ENCODE results near the gene USHBP1. TPM values are rescaled to one million over a fixed set of nuclear protein-coding genes. Genes with fewer than 3 reads are reported as not detected.
A peak's percentile ranks its signal among the peaks of the same experiment; 100 is the strongest.

The USHBP1 gene
- total and polyA plus RNA-seq, 2 of the 13 experiments (the other 11 are each of a cell fraction or from before 2014, with no cell fraction given) = 0.15 to 1.5 TPM

GRCh38 chr19:17303167-17303939 lies 38.8 kb upstream of the USHBP1 start, which contains the start of gene ABHD8 (continued):
- TF ChIP-seq, protein P1, sequence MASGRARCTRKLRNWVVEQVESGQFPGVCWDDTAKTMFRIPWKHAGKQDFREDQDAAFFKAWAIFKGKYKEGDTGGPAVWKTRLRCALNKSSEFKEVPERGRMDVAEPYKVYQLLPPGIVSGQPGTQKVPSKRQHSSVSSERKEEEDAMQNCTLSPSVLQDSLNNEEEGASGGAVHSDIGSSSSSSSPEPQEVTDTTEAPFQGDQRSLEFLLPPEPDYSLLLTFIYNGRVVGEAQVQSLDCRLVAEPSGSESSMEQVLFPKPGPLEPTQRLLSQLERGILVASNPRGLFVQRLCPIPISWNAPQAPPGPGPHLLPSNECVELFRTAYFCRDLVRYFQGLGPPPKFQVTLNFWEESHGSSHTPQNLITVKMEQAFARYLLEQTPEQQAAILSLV (CRISPR knock-in tag; IDR thresholded peaks at IDR 0.05; ENCODE audit: borderline replicate concordance) = peak; percentile 36; the same call in 1 of the 2 replicates
- TF ChIP-seq CBFB (CRISPR knock-in tag; IDR thresholded peaks at IDR 0.05) (no peak; the same call in 1 of the 2 replicates), ZNF354B (CRISPR knock-in tag; IDR thresholded peaks at IDR 0.05) (no peak), PBX2 (CRISPR knock-in tag; IDR thresholded peaks at IDR 0.05) (peak; percentile 95), ZNF510 (CRISPR knock-in tag; IDR thresholded peaks at IDR 0.05; ENCODE audit: low read depth) (no peak), ZNF672 (CRISPR knock-in tag; IDR thresholded peaks at IDR 0.05) (no peak), ZEB1 (IDR thresholded peaks at IDR 0.05; ENCODE audit: insufficient replicate concordance, low read depth) (no peak), BRD4 (CRISPR knock-in tag; IDR thresholded peaks at IDR 0.05) (peak; percentile 33; the same call in 1 of the 2 replicates), ZNF768 (CRISPR knock-in tag; IDR thresholded peaks at IDR 0.05) (peak; percentile 61; the same call in 1 of the 2 replicates), SP140L (CRISPR knock-in tag; IDR thresholded peaks at IDR 0.05; ENCODE audit: borderline replicate concordance) (no peak), CENPX (CRISPR knock-in tag; IDR thresholded peaks at IDR 0.05) (no peak), ZNF580 (CRISPR knock-in tag; IDR thresholded peaks at IDR 0.05; ENCODE audit: borderline replicate concordance, low read depth) (no peak), RFXANK (CRISPR knock-in tag; IDR thresholded peaks at IDR 0.05) (no peak), ZKSCAN1 (IDR thresholded peaks at IDR 0.05; ENCODE audit: low read length) (no peak), GATA4 (IDR thresholded peaks at IDR 0.05; ENCODE audit: borderline replicate concordance, low read depth) (no peak), DR1 (CRISPR knock-in tag; IDR thresholded peaks at IDR 0.05) (peak; percentile 60; the same call in 1 of the 2 replicates), ZNF670 (CRISPR knock-in tag; IDR thresholded peaks at IDR 0.05; ENCODE audit: borderline replicate concordance) (no peak), ZNF782 (CRISPR knock-in tag; IDR thresholded peaks at IDR 0.05; ENCODE audit: borderline replicate concordance) (no peak), ZNF335 (CRISPR knock-in tag; IDR thresholded peaks at IDR 0.05) (peak; percentile 55; the same call in 1 of the 2 replicates), RAD51 (IDR thresholded peaks at IDR 0.05; ENCODE audit: borderline replicate concordance) (no peak), GLI4 (CRISPR knock-in tag; IDR thresholded peaks at IDR 0.05; ENCODE audit: borderline replicate concordance) (no peak)
- TF ChIP-seq, protein P2, sequence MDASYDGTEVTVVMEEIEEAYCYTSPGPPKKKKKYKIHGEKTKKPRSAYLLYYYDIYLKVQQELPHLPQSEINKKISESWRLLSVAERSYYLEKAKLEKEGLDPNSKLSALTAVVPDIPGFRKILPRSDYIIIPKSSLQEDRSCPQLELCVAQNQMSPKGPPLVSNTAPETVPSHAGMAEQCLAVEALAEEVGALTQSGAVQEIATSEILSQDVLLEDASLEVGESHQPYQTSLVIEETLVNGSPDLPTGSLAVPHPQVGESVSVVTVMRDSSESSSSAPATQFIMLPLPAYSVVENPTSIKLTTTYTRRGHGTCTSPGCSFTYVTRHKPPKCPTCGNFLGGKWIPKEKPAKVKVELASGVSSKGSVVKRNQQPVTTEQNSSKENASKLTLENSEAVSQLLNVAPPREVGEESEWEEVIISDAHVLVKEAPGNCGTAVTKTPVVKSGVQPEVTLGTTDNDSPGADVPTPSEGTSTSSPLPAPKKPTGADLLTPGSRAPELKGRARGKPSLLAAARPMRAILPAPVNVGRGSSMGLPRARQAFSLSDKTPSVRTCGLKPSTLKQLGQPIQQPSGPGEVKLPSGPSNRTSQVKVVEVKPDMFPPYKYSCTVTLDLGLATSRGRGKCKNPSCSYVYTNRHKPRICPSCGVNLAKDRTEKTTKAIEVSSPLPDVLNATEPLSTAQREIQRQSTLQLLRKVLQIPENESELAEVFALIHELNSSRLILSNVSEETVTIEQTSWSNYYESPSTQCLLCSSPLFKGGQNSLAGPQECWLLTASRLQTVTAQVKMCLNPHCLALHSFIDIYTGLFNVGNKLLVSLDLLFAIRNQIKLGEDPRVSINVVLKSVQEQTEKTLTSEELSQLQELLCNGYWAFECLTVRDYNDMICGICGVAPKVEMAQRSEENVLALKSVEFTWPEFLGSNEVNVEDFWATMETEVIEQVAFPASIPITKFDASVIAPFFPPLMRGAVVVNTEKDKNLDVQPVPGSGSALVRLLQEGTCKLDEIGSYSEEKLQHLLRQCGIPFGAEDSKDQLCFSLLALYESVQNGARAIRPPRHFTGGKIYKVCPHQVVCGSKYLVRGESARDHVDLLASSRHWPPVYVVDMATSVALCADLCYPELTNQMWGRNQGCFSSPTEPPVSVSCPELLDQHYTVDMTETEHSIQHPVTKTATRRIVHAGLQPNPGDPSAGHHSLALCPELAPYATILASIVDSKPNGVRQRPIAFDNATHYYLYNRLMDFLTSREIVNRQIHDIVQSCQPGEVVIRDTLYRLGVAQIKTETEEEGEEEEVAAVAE (CRISPR knock-in tag; IDR thresholded peaks at IDR 0.05; ENCODE audit: borderline replicate concordance) = no peak
- TF ChIP-seq, protein P3, sequence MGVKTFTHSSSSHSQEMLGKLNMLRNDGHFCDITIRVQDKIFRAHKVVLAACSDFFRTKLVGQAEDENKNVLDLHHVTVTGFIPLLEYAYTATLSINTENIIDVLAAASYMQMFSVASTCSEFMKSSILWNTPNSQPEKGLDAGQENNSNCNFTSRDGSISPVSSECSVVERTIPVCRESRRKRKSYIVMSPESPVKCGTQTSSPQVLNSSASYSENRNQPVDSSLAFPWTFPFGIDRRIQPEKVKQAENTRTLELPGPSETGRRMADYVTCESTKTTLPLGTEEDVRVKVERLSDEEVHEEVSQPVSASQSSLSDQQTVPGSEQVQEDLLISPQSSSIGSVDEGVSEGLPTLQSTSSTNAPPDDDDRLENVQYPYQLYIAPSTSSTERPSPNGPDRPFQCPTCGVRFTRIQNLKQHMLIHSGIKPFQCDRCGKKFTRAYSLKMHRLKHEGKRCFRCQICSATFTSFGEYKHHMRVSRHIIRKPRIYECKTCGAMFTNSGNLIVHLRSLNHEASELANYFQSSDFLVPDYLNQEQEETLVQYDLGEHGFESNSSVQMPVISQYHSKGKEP (CRISPR knock-in tag; IDR thresholded peaks at IDR 0.05) = no peak

All from HepG2 (cell line).